Superior temporal gyrus (tissue), 1 donor: ENCODE measurements around the gene MAP2K5.

ENCODE experiments used
- DNase-seq: peaks from one replicate; pipeline ENCODE4 v3.0.0-alpha.2; 2016; ENCODE audit errors: extremely low spot score

The MAP2K5 gene

GRCh38 chr15:67781907-67782690, 239.6 kb downstream of the MAP2K5 start:
- DNase-seq, result no peak

GRCh38 chr15:67782691-67782991, 240.1 kb downstream of the MAP2K5 start:
- DNase-seq, result no peak

GRCh38 chr15:67783303-67783702, 240.8 kb downstream of the MAP2K5 start:
- no peak for DNase-seq

GRCh38 chr15:67784090-67784781, 241.7 kb downstream of the MAP2K5 start:
- no peak for DNase-seq

- DNase-seq, result no peak
These were observed 242.4 kb downstream of the MAP2K5 start for GRCh38 chr15:67784856-67785430.

- no peak for DNase-seq
These were observed 242.9 kb downstream of the MAP2K5 start for GRCh38 chr15:67785431-67785830.

GRCh38 chr15:67786646-67787045, 244.1 kb downstream of the MAP2K5 start:
- no peak for DNase-seq

GRCh38 chr15:67788986-67789385, 246.5 kb downstream of the MAP2K5 start:
- no peak for DNase-seq

- no peak for DNase-seq
These were observed 248.3 kb downstream of the MAP2K5 start for GRCh38 chr15:67790610-67791319.

GRCh38 chr15:67792250-67792942, 249.9 kb downstream of the MAP2K5 start:
- DNase-seq, result no peak

- no peak for DNase-seq
These were observed 252.5 kb downstream of the MAP2K5 start for GRCh38 chr15:67794832-67795574.

- DNase-seq, result no peak
These were observed 254.0 kb downstream of the MAP2K5 start for GRCh38 chr15:67796196-67797127.

GRCh38 chr15:67799801-67800205, 257.3 kb downstream of the MAP2K5 start:
- DNase-seq, result no peak

- DNase-seq, result no peak
These were observed 258.6 kb downstream of the MAP2K5 start for GRCh38 chr15:67801142-67801541.

- DNase-seq, result no peak
These were observed 259.7 kb downstream of the MAP2K5 start for GRCh38 chr15:67801926-67802914.

- DNase-seq, result no peak
These were observed 260.8 kb downstream of the MAP2K5 start for GRCh38 chr15:67803299-67803698.

GRCh38 chr15:67803996-67804843, 261.7 kb downstream of the MAP2K5 start:
- DNase-seq, result no peak
